DMS 273 (cell line): ENCODE measurements around the gene FRMD1.

Experiments used
- DNase-seq: peaks from one replicate; lab custom pipeline; 2025; ENCODE audit not compliant: unreplicated experiment; lab: John Stamatoyannopoulos, UW

Gene FRMD1

GRCh38 chr6:168111911-168112310 lies 32.9 kb upstream of the FRMD1 start:
- DNase-seq: no peak

GRCh38 chr6:168110437-168110836 lies 31.4 kb upstream of the FRMD1 start:
- DNase-seq: no peak

DNA sequence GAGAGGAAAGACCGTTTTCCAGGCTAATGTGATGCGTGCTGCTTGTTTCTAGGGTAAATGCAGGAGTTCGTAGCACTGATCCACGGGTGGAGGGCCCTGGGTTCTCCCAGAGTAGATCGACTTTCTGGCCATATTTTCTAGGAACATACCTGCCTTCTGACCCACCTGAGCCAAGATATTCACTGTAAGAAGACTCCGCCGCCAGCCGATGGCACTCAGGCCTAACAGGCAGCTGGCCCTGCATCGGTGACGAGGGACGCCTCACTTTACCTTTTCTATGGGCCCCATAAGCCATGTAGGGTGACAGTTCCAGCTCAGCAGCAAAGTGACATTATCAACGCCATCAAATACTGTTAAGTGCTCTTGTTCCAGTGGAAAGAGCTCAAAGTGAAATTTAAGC lies 30.2 kb upstream of the FRMD1 start:
- DNase-seq: no peak

GRCh38 chr6:168107191-168107983 lies 28.4 kb upstream of the FRMD1 start:
- DNase-seq: no peak

- DNase-seq: no peak
Observed at GRCh38 chr6:168106633-168107005, 27.6 kb upstream of the FRMD1 start.

DNA sequence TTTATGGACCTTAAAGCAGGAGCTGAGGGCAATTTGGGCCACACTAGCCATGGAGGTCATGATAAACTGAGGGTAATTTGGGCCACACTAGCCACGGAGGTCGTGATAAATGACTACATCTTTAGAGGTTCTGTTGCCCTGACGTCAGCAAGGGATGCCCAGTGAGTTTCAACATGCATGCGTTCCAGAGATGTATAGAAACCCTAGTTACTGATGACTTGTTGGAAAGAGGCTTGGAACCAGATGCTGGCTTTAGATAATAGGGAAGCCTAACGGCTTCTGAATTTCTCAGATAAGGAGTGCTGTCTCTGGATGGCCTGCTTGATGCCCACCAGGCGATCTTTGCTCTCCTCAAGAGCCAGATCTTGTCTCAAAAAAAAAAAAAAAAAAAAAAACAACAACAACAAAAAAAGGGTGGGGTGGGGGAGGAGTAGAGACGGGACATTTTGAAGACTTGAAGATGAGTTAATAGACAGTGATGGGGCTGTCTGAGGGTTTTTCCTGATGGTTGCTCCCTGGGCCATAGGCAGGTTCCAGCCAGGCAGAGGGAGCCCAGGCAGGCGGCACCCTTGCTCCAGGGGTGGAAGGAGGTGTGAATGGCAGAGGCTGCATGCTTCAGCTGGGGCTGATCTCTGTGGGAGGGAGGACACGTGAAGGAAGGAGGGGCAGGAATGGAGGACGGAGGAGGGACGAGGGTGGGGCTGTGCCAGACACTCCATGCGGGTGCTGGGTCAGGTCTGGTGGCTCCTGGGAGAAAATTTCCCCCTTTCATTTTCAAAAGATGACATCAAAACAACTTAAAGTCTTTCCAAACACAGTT lies 27.0 kb upstream of the FRMD1 start:
- no peak for DNase-seq

DNA sequence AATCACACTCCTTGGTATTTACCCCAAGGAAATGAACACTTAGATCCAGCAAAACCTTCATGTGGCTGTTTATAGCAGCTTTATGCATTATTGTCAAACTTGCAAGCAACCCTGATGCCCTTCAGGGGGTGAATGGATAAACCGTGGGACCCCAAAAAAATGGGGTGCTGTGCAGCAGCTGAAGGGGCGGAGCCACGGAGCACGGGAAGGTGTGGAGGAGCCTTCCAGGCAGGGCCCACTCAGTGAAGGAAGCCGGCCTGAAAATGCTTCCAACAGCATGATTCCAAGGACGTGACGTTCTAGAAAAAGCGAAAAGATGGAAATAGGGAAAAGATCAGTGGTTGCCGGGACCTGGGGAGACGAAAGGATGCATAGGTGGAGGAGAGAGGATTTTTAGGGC lies 25.6 kb upstream of the FRMD1 start:
- DNase-seq: no peak

DNA sequence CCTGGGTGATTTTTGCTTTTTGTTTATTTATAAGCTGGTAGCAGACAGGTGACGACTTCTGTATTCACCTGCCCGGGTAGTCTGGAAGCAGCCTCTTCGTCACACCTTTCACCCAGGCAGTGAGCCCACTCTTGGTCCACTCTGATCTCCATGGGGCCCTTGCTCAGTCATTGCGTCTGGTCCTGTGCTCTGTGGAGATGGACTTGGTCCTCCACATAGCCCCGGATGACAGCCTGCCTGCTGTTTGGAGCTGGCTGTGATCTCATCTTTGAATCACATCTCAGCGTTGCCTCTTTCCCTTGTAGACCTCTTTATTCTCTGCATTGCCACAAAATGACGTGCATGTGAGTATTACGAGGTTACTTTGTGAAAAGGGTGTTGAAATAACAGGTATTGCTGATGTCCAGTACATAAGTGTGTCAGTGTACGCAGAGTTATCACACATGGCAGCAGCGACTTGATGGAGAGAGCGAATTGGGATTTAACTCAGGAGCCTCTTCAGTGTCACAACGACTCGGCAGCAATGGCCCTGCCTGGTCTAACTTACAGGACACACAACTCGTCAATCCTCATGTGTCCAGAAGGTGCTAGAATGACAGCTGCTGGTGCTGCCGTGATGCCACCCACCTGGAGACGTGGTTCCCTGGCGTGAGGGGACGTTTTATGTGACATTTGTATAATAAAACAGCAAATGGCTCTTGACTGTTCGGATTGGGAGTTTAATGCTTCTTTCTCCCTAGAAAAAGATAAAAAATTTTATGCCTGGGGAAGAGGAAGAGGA lies 24.2 kb upstream of the FRMD1 start:
- no peak for DNase-seq

- peak; percentile 8 for DNase-seq
Observed at GRCh38 chr6:168102315-168102985, 23.4 kb upstream of the FRMD1 start.

GRCh38 chr6:168101590-168102314 lies 22.7 kb upstream of the FRMD1 start:
- DNase-seq: no peak

GRCh38 chr6:168100803-168101589 lies 22.0 kb upstream of the FRMD1 start:
- DNase-seq: no peak

- no peak for DNase-seq
Observed at GRCh38 chr6:168100011-168100802, 21.2 kb upstream of the FRMD1 start.

DNA sequence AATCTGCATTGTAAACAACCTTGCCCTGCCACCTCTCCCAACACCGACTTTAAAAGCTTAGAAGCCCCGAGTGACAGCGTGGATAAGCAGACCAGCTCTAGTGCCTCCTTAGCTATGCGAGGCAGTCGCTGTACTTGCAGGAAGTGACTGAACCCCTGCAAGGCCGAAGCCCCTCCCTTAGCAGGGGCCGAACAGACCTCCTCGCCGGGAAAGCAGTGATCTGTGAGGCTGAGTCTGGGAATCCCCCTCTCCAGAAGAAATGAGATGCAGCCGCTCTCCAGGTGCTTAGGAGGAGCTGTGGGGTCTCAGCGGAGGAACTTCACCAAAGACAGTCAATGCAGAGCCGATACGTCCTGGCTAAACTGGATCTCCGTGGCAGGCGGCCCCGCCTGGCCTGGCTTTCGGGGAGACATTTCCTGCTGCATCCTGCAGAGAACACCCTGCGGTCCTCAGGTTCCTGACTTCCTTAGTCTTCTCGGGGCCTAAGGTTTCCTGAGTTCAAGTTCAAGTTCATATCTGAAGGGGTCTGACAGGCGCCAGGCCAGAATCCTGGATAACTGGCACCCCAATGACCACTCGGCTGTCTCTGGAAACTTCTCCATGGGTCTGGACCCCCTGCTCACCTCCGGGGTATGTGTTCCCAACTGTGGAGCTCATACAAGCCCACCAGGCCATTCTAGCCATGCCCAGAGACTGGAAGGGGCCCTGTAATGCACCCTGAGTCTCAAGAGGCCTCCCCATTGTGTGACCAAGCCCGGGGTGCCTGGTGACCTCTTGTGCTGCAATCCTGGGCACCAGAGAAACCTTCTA lies 20.4 kb upstream of the FRMD1 start:
- DNase-seq: no peak

DNA sequence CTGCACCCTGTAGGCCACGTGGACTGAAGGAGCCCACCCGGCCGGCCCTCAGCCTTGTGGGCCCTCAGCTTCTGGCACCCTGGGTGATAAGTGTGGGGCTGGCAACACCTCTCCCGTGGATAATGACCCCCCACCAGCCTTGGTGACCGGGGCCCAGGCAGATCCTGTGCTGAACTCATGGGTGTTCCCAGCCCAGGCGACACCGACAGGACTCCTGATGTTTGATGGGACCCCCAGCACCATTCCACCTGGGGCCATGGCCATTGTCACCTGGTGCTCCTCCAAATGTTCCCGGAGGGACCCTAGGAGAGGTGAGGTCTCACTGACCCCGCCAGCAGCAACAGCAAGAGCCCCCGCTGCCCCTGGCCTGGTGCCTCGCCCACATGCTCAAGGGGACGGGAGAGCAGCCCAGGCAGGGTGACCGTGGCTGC lies 19.4 kb upstream of the FRMD1 start:
- DNase-seq: no peak

GRCh38 chr6:168097621-168098430 lies 18.8 kb upstream of the FRMD1 start:
- DNase-seq: no peak

- no peak for DNase-seq
Observed at GRCh38 chr6:168097221-168097620, 18.2 kb upstream of the FRMD1 start.

- no peak for DNase-seq
Observed at GRCh38 chr6:168096271-168096764, 17.3 kb upstream of the FRMD1 start.
